HL-60/S4 (cell line): ENCODE measurements around the gene TBCCD1.
"Not testable (repeated sequence)": the region's sequence is repeated elsewhere in the genome, so short reads cannot be mapped to it uniquely, and the experiment has no call there.

Experiments used
- in situ Hi-C: fragments of 300-500 bp; cut with MboI; formaldehyde crosslinking; loops from 2 replicates; pipeline ENCODE4 v1.14.3; 2022; ENCODE audit warnings: low sequenced_read_pairs

Gene TBCCD1

GRCh38 chr3:186498022-186498421 is 69.1 kb downstream of the TBCCD1 start:
- in situ Hi-C loops = not testable (repeated sequence)

GRCh38 chr3:186497608-186498007 is 69.5 kb downstream of the TBCCD1 start:
- in situ Hi-C loops = no loop called here

DNA sequence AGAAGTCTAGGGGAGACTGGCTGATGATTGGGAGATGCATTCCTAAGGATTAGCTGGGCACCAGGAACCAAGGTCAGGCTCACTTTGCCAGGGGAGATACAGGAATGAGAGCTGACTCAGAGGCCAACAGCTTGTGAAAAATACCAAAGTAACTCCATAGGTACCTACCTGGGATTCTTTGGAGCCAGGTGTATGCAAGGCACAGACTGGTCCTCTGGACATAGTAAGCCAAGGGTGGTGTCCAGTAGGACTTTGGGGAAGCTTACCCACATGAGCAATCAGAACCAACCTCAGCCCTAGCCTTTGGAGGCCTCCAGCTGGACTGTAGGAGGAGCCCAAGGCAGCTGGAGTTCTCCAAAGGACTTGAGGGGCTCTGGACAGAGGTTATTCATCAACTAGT is 70.5 kb downstream of the TBCCD1 start:
- in situ Hi-C loops = no loop called here
